ENCODE results near the gene SYNDIG1.

DNA sequence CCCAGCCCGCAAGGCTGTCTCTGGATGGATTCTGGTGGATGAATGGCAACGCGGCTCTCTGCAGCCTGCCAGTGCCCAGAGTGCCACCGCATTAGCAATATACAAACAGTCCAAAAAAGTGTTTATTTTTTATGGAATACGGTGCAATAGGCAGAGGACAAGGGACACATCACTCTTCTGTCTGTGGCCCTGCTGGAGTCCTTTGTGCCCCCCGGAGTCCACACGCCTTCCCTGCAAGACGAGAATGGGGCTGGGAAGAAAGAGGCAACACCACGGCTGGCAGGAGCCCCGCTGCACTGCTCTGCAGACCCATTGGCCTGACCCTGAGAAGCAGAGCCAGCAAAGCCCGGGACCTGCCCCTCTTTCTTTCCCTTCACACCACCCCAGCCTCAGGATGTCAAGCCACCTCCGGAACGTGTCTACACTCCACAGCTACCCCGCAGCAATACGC, 196.3 kb downstream of the SYNDIG1 start:
- TF ChIP-seq, protein P1, sequence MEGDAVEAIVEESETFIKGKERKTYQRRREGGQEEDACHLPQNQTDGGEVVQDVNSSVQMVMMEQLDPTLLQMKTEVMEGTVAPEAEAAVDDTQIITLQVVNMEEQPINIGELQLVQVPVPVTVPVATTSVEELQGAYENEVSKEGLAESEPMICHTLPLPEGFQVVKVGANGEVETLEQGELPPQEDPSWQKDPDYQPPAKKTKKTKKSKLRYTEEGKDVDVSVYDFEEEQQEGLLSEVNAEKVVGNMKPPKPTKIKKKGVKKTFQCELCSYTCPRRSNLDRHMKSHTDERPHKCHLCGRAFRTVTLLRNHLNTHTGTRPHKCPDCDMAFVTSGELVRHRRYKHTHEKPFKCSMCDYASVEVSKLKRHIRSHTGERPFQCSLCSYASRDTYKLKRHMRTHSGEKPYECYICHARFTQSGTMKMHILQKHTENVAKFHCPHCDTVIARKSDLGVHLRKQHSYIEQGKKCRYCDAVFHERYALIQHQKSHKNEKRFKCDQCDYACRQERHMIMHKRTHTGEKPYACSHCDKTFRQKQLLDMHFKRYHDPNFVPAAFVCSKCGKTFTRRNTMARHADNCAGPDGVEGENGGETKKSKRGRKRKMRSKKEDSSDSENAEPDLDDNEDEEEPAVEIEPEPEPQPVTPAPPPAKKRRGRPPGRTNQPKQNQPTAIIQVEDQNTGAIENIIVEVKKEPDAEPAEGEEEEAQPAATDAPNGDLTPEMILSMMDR (IDR thresholded peaks at IDR 0.05) = no peak
- no peak for TF ChIP-seq POLR2A (IDR thresholded peaks at IDR 0.05)
- TF ChIP-seq EP300 (IDR thresholded peaks at IDR 0.05) = no peak
- no peak for TF ChIP-seq POLR2AphosphoS5 (IDR thresholded peaks at IDR 0.05)
